ENCODE data around the gene NEURL4.

GRCh38 chr17:7294614-7295153, 34.5 kb downstream of the NEURL4 start, which contains the start of gene YBX2:
- TF ChIP-seq, protein P1, sequence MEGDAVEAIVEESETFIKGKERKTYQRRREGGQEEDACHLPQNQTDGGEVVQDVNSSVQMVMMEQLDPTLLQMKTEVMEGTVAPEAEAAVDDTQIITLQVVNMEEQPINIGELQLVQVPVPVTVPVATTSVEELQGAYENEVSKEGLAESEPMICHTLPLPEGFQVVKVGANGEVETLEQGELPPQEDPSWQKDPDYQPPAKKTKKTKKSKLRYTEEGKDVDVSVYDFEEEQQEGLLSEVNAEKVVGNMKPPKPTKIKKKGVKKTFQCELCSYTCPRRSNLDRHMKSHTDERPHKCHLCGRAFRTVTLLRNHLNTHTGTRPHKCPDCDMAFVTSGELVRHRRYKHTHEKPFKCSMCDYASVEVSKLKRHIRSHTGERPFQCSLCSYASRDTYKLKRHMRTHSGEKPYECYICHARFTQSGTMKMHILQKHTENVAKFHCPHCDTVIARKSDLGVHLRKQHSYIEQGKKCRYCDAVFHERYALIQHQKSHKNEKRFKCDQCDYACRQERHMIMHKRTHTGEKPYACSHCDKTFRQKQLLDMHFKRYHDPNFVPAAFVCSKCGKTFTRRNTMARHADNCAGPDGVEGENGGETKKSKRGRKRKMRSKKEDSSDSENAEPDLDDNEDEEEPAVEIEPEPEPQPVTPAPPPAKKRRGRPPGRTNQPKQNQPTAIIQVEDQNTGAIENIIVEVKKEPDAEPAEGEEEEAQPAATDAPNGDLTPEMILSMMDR (IDR thresholded peaks at IDR 0.05) = no peak
- TF ChIP-seq POLR2A (IDR thresholded peaks at IDR 0.05) (no peak), POLR2AphosphoS5 (IDR thresholded peaks at IDR 0.05) (peak in 1 of 3 donors; percentile 39), EP300 (IDR thresholded peaks at IDR 0.05) (no peak)

Data from stomach (tissue), 4 donors.